ENCODE results near the gene CEL.

The CEL gene

DNA sequence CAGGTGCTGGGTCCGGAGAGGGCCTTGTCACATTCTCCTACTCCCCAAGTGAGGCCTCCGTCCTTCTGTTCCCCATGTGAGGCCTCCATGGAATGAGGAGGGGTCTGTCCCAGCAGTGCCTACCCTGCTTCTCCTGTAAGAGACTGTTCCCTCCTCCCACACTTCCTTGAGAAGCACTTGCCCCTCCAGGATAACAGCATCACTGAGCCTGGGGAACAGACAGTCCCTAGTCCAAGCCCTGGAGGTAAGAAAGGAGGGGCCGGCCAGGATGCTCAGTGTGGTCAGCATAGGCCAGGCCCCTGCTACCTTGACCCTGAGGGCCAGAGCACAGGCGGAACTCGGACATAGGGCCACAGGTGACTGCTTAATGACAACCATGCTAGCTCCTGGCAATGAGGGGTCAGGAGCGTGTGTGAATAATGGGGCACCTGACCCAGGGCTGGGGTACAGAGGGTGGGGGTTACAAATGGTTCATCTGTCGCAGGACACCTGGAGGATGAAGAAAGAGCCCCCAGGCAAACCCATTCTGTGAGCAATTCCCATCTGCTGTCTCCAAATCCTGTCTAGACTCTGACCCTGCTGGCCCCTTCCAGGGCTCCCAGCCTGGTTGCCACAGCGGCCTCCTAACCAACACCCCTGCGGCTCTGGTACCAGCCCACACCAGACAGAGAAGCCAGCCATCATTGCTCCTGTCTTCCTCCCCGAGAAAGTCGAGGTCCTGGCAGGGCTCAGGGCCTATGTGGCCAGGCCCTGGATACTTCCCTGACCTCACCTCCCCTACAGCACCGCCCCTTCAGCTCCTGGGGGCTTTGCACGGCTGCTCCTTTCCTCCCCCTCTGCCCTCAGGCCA is 39.0 kb downstream of the CEL start:
- H3K4me3 ChIP-seq (replicated peaks; ENCODE audit: low read depth, low read length): no peak overlapping the region
- no peak for DNase-seq (ENCODE audit: low read depth)
- TF ChIP-seq, protein P1, sequence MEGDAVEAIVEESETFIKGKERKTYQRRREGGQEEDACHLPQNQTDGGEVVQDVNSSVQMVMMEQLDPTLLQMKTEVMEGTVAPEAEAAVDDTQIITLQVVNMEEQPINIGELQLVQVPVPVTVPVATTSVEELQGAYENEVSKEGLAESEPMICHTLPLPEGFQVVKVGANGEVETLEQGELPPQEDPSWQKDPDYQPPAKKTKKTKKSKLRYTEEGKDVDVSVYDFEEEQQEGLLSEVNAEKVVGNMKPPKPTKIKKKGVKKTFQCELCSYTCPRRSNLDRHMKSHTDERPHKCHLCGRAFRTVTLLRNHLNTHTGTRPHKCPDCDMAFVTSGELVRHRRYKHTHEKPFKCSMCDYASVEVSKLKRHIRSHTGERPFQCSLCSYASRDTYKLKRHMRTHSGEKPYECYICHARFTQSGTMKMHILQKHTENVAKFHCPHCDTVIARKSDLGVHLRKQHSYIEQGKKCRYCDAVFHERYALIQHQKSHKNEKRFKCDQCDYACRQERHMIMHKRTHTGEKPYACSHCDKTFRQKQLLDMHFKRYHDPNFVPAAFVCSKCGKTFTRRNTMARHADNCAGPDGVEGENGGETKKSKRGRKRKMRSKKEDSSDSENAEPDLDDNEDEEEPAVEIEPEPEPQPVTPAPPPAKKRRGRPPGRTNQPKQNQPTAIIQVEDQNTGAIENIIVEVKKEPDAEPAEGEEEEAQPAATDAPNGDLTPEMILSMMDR (IDR thresholded peaks at IDR 0.05; ENCODE audit: low read length, missing control alignments): no peak

DNA sequence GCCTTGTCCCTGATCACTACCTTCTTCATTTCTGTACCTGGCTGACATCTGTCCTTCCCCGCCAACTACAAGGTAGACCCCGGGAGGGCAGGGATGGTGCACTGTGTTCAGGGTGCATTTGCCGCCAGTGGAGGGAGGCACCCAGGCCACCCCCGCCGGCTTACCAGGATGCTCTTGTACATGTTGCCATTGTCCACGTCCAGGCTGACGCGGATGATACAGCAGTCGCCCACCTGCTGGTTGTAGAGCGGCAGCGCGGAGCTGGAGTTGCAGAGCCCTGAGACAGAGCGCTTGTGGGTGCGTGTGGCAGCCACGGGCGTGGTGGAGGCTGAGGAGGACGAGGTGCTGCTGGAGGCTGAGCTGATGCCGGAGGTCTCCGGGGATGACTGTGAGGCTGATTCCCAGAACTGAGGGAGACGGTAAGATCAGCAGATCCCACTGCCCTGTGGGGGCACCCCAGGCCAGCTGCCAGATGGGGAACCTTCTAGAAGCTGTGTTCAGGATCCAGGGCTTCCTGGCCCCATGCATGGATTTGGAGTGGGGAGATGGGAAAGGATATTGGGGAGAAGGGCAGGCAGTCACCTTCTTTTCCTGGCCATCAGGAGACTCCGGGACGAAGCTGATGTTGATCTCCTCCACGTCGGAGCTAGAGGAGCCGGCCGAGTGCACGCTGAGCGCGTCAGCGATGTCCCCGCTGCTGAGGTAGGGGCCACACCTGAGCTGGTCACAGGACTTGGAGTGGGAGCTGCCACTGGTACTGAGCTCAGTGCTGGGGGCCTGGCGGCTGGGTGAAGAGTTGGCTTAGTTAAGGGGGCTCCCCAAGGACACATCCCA is 39.8 kb downstream of the CEL start:
- TF ChIP-seq, protein P1 (IDR thresholded peaks at IDR 0.05; ENCODE audit: low read length, missing control alignments): no peak
- no peak for DNase-seq (ENCODE audit: low read depth)
- no peak overlapping the region for H3K4me3 ChIP-seq (replicated peaks; ENCODE audit: low read depth, low read length)

DNA sequence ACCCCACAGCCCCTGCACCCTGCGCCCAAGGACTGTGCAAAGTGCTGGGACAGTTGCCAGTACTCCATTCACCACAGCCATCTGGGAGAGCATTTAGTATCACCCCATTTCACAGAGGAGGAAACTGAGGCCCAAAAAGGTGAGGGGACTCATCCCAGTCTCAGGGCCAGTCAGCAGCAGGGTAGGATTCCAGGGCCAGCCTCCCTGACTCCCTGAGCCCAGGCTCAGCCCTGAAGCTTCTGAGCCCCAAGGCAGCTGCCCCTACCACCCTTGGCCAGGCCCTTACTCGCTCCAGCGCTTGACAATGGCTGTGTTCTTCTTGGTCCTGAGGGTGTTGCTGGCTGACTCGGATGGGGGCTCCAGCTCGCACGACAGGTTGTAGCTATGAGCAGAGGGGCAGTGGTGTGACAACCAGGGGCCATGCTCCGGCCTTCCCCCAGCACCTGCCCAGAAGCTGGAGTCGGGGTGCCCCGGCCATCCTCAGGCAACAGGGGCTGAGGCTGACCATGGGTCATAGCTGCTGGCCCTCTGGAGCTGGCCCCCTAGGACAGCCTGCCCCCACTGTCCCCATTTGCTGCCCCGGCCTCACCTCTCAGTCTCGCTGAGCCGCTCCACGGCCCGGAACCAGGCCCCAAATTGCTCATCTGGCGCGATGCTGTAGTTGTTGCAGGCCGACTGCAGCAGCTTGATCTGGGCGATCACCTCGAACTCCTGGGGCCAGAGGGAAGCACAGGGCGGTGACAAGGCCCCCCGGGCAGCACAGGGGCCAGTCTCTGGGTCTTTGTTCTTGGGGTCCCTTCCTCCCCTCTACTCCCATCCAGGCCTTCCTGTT is 40.6 kb downstream of the CEL start:
- no peak for DNase-seq (ENCODE audit: low read depth)
- no peak overlapping the region for H3K4me3 ChIP-seq (replicated peaks; ENCODE audit: low read depth, low read length)
- TF ChIP-seq, protein P1 (IDR thresholded peaks at IDR 0.05; ENCODE audit: low read length, missing control alignments): no peak

DNA sequence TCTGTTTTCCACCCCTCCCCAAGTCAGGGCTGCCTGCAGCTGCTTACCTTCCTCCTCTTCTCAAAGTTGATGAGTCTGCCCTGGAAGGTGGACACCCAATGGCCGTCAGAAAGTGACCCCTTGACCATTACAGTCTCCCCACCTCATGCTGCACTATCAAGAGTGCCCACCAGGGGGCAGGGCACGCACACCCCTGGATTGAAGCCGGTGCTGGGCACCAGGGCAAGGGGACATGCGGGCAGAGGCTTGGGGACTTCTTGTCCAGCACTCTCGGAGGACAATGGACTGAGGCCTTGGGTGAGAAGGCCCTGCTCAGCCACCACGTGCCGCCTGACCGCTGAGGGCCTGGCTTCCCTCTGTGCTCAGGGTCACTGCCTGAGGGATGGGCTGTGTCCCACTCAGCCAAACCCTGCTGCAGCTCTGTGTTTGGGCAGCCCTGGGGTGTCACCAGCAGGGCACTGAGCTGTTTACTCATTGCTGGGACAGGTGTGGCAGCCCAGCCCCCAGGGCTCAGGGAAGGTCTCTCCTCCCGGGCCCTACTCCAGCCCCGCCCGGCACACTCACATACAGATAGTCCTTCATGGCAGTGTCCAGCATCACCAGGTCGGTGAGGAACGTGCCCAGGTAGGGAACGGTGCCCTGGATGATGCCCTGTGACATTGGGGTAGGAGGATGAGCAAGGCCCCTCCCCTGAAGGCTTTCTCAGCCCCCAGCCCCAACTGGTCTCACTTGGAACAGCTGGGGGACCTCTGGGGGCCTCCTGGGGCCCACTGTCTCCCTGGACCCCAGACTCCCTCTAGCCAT is 41.6 kb downstream of the CEL start:
- no peak overlapping the region for H3K4me3 ChIP-seq (replicated peaks; ENCODE audit: low read depth, low read length)
- TF ChIP-seq, protein P1 (IDR thresholded peaks at IDR 0.05; ENCODE audit: low read length, missing control alignments): peak; percentile 94
- peak; percentile 46 for DNase-seq (ENCODE audit: low read depth)

DNA sequence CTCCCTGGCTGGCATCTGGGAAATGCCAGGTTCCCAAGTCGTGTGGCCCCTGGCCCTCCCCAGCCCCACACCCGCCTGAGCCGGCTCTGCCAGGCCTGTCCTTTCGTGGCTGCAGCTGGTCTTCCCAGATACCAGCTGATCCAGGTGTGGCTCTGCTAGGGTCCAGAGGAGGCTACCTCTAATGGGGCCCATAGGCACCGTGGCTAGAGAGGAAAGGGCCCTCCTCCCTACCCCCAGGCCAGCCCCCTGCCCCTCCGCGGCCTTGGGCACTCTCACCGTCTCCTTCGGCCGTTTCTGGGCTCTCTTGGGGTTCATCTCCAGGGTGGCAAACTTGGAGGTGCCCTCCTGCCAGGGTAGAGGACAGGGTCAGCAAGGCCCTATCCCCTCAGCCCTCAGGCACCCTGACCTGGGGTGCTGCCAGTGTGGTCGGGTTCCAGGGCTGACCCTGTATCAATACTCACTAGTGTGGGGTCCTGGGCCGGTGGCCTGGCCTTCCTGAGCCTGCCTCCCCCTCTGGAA is 42.3 kb downstream of the CEL start:
- TF ChIP-seq, protein P1 (IDR thresholded peaks at IDR 0.05; ENCODE audit: low read length, missing control alignments): no peak
- H3K4me3 ChIP-seq (replicated peaks; ENCODE audit: low read depth, low read length): no peak overlapping the region
- no peak for DNase-seq (ENCODE audit: low read depth)

Data from fibroblast of pulmonary artery (primary cell).